ENCODE measurements around the gene SKP1.

Gene SKP1

GRCh38 chr5:134135091-134135655, 41.6 kb downstream of the SKP1 start:
- TF ChIP-seq SIN3A (IDR thresholded peaks at IDR 0.05; ENCODE audit: borderline replicate concordance, insufficient read depth, low read length) (no peak), FOXP2 (optimal IDR thresholded peaks at IDR 0.05; ENCODE audit: borderline replicate concordance, extremely low read depth, extremely low read length, insufficient read depth) (no peak), REST (IDR thresholded peaks at IDR 0.05; ENCODE audit: insufficient read depth in 1 of 2, low read depth in 2 of 2, low read length in 2 of 2) (no peak), POLR2AphosphoS5 (IDR thresholded peaks at IDR 0.05; ENCODE audit: low read depth, low read length) (no peak), TAF1 (IDR thresholded peaks at IDR 0.05; ENCODE audit: borderline replicate concordance, insufficient read depth, low read length) (no peak)

- TF ChIP-seq REST (IDR thresholded peaks at IDR 0.05; ENCODE audit: insufficient read depth in 1 of 2, low read depth in 2 of 2, low read length in 2 of 2) = no peak
- TF ChIP-seq POLR2AphosphoS5 (IDR thresholded peaks at IDR 0.05; ENCODE audit: low read depth, low read length) = no peak
- TF ChIP-seq FOXP2 (optimal IDR thresholded peaks at IDR 0.05; ENCODE audit: borderline replicate concordance, extremely low read depth, extremely low read length, insufficient read depth) = no peak
- no peak for TF ChIP-seq TAF1 (IDR thresholded peaks at IDR 0.05; ENCODE audit: borderline replicate concordance, insufficient read depth, low read length)
- no peak for TF ChIP-seq SIN3A (IDR thresholded peaks at IDR 0.05; ENCODE audit: borderline replicate concordance, insufficient read depth, low read length)
Measured at GRCh38 chr5:134133995-134134541, 42.7 kb downstream of the SKP1 start.

GRCh38 chr5:134133188-134133994, 43.4 kb downstream of the SKP1 start:
- TF ChIP-seq FOXP2 (optimal IDR thresholded peaks at IDR 0.05; ENCODE audit: borderline replicate concordance, extremely low read depth, extremely low read length, insufficient read depth) (no peak), TAF1 (IDR thresholded peaks at IDR 0.05; ENCODE audit: borderline replicate concordance, insufficient read depth, low read length) (no peak), POLR2AphosphoS5 (IDR thresholded peaks at IDR 0.05; ENCODE audit: low read depth, low read length) (no peak)

GRCh38 chr5:134132372-134133187, 44.2 kb downstream of the SKP1 start:
- TF ChIP-seq TAF1 (IDR thresholded peaks at IDR 0.05; ENCODE audit: borderline replicate concordance, insufficient read depth, low read length) = no peak
- no peak for TF ChIP-seq REST (IDR thresholded peaks at IDR 0.05; ENCODE audit: insufficient read depth in 1 of 2, low read depth in 2 of 2, low read length in 2 of 2)
- no peak for TF ChIP-seq SIN3A (IDR thresholded peaks at IDR 0.05; ENCODE audit: borderline replicate concordance, insufficient read depth, low read length)
- TF ChIP-seq FOXP2 (optimal IDR thresholded peaks at IDR 0.05; ENCODE audit: borderline replicate concordance, extremely low read depth, extremely low read length, insufficient read depth) = no peak
- no peak for TF ChIP-seq POLR2AphosphoS5 (IDR thresholded peaks at IDR 0.05; ENCODE audit: low read depth, low read length)

Measured in PFSK-1 (cell line).